ENCODE results near the gene NKX2-8.

DNA sequence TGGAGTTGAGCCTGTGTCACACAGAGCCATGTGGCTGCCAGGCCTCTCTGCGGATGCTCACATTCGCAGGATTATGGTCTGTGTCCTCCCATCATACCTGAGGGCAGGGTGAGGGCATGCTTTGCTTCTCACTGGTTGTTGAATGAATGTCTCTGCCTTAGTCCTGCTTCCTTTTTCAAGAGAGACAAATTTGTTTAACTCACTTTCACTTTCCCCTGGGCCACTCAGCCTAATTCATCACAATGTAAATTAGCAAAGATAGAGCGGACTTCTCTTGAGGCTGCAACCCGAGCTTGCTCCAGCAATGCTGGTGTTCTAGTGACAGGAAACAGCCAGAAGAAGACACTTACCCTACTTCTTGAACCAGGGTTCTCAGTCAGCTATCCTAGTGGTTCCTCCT lies 43.7 kb upstream of the NKX2-8 start:
- TF ChIP-seq CTCF (IDR thresholded peaks at IDR 0.05; ENCODE audit: low read depth, low read length) = no peak
- no peak for TF ChIP-seq EZH2phosphoT487 (IDR thresholded peaks at IDR 0.05; ENCODE audit: low read depth)
